Small intestine (tissue), 7 donors: ENCODE results near the gene HOXB13. TPM values are rescaled to one million over a fixed set of nuclear protein-coding genes. Genes with fewer than 3 reads are reported as not detected.
A peak's percentile ranks its signal among the peaks of the same experiment; 100 is the strongest.

Experiments used
- DNase-seq, 2 donors: peaks; one replicate each; pipeline versions ENCODE4 v3.0.0 to v3.0.0-alpha.2; 2013
- FAIRE-seq: peaks from 2 replicates; lab custom pipeline; 2012; peaks lifted over from hg19 to GRCh38; lab: Jason Lieb, UNC
- H3K27ac ChIP-seq, 3 donors: one replicate each; pipeline ENCODE4 v1.5.1; 2013; ENCODE audit warnings: low read length in 2 of 3, mild to moderate bottlenecking in 2 of 3, control low read depth in 1 of 3, inconsistent platforms in 1 of 3, low read depth in 1 of 3, moderate library complexity in 1 of 3
- H3K27me3 ChIP-seq, 3 donors: one replicate each; pipeline ENCODE4 v1.6.1; 2013; ENCODE audit warnings: low read length in 3 of 3, inconsistent platforms in 1 of 3; ENCODE audit not compliant: control insufficient read depth in 3 of 3, insufficient read depth in 3 of 3
- H3K36me3 ChIP-seq, 3 donors: one replicate each; pipeline ENCODE4 v1.6.1; 2013; ENCODE audit warnings: low read length in 3 of 3, inconsistent platforms in 1 of 3, low read depth in 1 of 3, mild to moderate bottlenecking in 1 of 3, moderate library complexity in 1 of 3; ENCODE audit not compliant: control insufficient read depth in 3 of 3, insufficient read depth in 2 of 3
- H3K4me1 ChIP-seq, 3 donors: one replicate each; pipeline ENCODE4 v1.6.1; 2013; ENCODE audit warnings: low read length in 2 of 3, inconsistent platforms in 1 of 3, low read depth in 1 of 3, mild to moderate bottlenecking in 1 of 3, moderate library complexity in 1 of 3; ENCODE audit not compliant: control insufficient read depth in 3 of 3, insufficient read depth in 2 of 3
- H3K4me3 ChIP-seq, 3 donors: one replicate each; pipeline ENCODE4 v1.5.1; 2013; ENCODE audit warnings: low read length in 3 of 3, control low read depth in 1 of 3, inconsistent platforms in 1 of 3, low read depth in 1 of 3, mild to moderate bottlenecking in 1 of 3, moderate library complexity in 1 of 3
- H3K9me3 ChIP-seq, 2 donors: one replicate each; pipeline ENCODE4 v1.6.1; 2013; ENCODE audit warnings: low read depth in 1 of 2, low read length in 1 of 2; ENCODE audit not compliant: control insufficient read depth in 2 of 2, insufficient read depth in 1 of 2
- WGBS, 3 donors: extraction: QIAGEN DNeasy Blood & Tissue Kit; methylation state at CpG; one replicate each; pipeline ENCODE4 v1.1.7; 2013; 5-methylcytosine and 5-hydroxymethylcytosine counted together
- polyA plus RNA-seq, 4 donors: library from polyadenylated mRNA; stranded (reverse) in 3 of 4; unstranded in 1 of 4; fragments of 200-250 nt in 3 of 4; fragments of 120-200 nt in 1 of 4; gene quantifications; one replicate each; pipeline versions ENCODE4 v1.2.1 to v1.2.3, GENCODE V29; 2013
- donor health status: healthy with polysubstance abuse.
- donor health status: control.
- donor health status: control.
- donor health status: Bipolar disorder and iron deficiency.
- donor health status: healthy.

HOXB13 gene
- polyA plus RNA-seq, 4 donors = 0.22 TPM; not detected in 3

- no peaks in the 10 kb centered on the region for H3K36me3 ChIP-seq
- DNase-seq (no peak), FAIRE-seq (no peak)
- 5 to 14% (median 8%) methylated on average over 13 of the region's 13 CpGs for WGBS, 3 donors
- no peak overlapping the region for H3K4me3 ChIP-seq
- no peaks in the 10 kb centered on the region for H3K9me3 ChIP-seq
- peaks cover 0 to 96% (median 64%) of the 10 kb centered on the region in 3 donors for H3K27me3 ChIP-seq
- no peak overlapping the region for H3K27ac ChIP-seq
- H3K4me1 ChIP-seq = no peaks in the 10 kb centered on the region
Measured at GRCh38 chr17:48751733-48752398, 23.3 kb upstream of the HOXB13 start.

GRCh38 chr17:48751172-48751571 is 22.6 kb upstream of the HOXB13 start:
- H3K4me1 ChIP-seq = no peaks in the 10 kb centered on the region
- no peaks in the 10 kb centered on the region for H3K36me3 ChIP-seq
- H3K9me3 ChIP-seq = no peaks in the 10 kb centered on the region
- WGBS, 3 donors = 0 to 3% (median 2%) methylated on average over 3 of the region's 3 CpGs
- no peak overlapping the region for H3K27ac ChIP-seq
- H3K4me3 ChIP-seq = no peak overlapping the region
- peaks cover 0 to 96% (median 67%) of the 10 kb centered on the region in 3 donors for H3K27me3 ChIP-seq
- no peak for FAIRE-seq
- no peak for DNase-seq

- no peak for FAIRE-seq
- WGBS, 3 donors = 8 to 16% (median 15%) methylated on average over 32 of the region's 32 CpGs
Measured at GRCh38 chr17:48749621-48750553, 21.3 kb upstream of the HOXB13 start.

DNA sequence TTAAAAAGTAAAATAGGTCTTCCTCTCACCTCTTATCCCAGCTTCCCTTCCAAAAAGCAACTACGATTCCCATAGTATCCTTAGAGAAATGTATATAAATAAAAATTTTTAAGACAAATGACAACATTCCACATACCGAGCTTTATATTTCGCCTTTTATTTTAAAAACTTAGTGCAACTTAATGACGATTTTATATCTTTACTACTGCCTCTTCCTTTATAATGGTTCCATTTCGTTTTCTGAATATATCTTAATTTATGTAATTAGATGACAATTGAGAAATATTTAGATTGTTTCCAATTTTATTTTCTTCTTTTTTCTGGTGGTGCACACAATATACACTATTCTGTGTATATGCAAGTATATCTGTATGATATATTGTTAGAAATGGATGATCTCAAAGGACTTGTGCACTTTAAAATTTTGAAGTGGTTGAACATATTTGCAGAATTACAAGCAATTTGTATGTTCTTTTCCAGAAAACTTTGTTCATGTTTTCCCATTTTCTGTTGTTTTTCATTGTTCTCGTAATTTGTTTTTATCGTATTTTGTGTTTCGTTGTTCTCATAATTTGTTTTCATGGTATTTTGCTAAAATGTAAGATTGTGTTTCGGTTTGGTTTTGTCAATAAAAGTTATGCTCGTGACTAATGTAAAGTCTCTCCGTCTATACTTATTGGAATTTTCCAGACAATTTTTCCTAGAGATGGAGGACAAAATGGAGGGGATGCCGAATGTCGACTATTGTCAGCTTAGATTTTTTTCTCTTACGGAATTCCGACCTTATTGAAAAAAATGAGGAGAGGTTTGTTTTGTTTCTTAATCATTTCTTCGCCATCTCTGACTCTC is 20.4 kb upstream of the HOXB13 start:
- Histone ChIP-seq H3K27ac (no peak overlapping the region), H3K4me3 (no peak overlapping the region), H3K4me1 (no peaks in the 10 kb centered on the region), H3K9me3 (no peaks in the 10 kb centered on the region), H3K27me3 (peaks cover 0 to 96% (median 70%) of the 10 kb centered on the region in 3 donors), H3K36me3 (no peaks in the 10 kb centered on the region)
- FAIRE-seq = peak; percentile 78
- 24 to 32% (median 25%) methylated on average over 16 of the region's 16 CpGs for WGBS, 3 donors
- DNase-seq = no peak

More at GRCh38 chr17:48749621-48750553, 21.3 kb upstream of the HOXB13 start:
- Histone ChIP-seq H3K4me3 (no peak overlapping the region), H3K9me3 (no peaks in the 10 kb centered on the region), H3K4me1 (no peaks in the 10 kb centered on the region), H3K27ac (no peak overlapping the region), H3K36me3 (no peaks in the 10 kb centered on the region), H3K27me3 (peaks cover 0 to 96% (median 72%) of the 10 kb centered on the region in 3 donors)
- no peak for DNase-seq

DNA sequence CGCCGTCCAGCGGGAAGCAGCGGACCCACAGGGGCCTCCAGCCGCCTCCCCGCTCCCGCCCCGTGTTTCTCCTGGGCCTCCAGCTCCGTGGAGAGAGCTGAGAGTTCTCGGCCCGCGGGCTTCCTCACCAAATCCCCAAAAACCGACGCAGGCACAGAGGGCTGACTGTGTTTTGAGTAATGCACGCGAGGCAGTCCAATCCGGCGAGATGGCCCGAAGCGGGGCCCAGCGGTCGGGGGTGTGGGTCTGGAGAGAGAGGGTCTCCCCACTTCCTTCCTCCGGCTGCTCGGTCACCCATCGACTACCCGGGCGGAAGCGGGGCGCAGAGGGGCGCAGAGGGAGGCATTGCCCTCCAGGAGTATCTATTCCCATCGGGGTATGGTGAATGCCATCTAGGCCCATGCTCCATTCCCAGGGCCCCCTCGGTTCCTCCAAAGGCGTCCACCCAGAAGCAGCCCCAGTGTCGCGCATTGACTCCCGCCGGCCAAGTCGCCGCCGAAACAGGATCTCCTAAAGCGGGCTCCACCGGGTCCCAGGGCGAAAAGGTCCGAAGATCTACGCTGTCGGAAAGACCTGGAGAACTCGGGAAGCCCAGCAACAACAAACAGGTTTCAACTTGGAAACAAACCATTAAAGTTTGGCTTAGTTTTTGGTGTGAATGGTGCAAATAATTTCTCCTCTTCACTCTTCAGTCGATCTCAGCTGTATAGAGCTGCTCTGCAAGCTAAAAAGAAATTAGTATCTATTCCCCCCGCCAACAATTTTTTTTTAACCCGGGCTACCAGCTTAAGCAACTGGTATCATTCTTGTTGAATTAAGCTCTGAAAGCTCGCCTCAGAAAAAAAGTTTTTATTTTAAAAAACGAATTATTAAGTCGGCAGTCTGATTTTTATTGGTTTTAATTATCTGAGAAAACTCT is 19.2 kb upstream of the HOXB13 start:
- DNase-seq (no peak), FAIRE-seq (no peak)
- Histone ChIP-seq H3K9me3 (no peaks in the 10 kb centered on the region), H3K4me3 (no peak overlapping the region), H3K36me3 (no peaks in the 10 kb centered on the region), H3K27ac (no peak overlapping the region), H3K27me3 (peaks cover 0 to 96% (median 63%) of the 10 kb centered on the region in 3 donors), H3K4me1 (no peaks in the 10 kb centered on the region)
- WGBS, 3 donors = 6 to 13% (median 12%) methylated on average over 52 to 53 of the region's 53 CpGs

DNA sequence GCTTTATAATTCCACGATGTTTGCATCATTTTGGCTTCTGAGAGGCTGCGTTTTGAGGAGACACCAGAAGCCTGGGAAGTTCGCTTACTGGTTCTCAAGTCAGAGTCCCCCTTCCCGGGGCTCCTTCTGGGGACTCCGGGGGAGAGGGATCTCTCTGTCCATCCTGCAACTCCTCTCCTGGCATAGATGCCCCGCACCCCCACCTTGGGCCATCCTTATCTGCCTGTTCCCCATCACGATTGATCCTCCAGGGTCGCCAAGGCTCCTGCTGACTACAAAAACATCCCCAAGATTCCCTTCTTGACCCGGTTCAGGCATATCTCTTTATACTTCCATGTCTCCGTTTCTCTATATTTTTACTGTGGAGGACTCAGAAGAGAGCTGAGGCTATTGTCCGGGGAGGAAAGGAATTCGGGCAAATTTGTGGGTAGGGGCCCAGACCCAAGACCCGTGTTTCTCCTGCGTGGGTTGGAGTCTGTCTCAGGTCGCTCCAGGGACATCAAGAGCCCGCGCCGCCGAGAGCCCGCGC is 18.4 kb upstream of the HOXB13 start:
- no peaks in the 10 kb centered on the region for H3K36me3 ChIP-seq
- no peak overlapping the region for H3K27ac ChIP-seq
- H3K27me3 ChIP-seq = peaks cover 0 to 95% (median 62%) of the 10 kb centered on the region in 3 donors
- 5 to 7% (median 5%) methylated on average over 21 of the region's 21 CpGs for WGBS, 3 donors
- no peaks in the 10 kb centered on the region for H3K4me1 ChIP-seq
- H3K4me3 ChIP-seq = no peak overlapping the region
- H3K9me3 ChIP-seq = no peaks in the 10 kb centered on the region
- no peak for FAIRE-seq
- DNase-seq = no peak

DNA sequence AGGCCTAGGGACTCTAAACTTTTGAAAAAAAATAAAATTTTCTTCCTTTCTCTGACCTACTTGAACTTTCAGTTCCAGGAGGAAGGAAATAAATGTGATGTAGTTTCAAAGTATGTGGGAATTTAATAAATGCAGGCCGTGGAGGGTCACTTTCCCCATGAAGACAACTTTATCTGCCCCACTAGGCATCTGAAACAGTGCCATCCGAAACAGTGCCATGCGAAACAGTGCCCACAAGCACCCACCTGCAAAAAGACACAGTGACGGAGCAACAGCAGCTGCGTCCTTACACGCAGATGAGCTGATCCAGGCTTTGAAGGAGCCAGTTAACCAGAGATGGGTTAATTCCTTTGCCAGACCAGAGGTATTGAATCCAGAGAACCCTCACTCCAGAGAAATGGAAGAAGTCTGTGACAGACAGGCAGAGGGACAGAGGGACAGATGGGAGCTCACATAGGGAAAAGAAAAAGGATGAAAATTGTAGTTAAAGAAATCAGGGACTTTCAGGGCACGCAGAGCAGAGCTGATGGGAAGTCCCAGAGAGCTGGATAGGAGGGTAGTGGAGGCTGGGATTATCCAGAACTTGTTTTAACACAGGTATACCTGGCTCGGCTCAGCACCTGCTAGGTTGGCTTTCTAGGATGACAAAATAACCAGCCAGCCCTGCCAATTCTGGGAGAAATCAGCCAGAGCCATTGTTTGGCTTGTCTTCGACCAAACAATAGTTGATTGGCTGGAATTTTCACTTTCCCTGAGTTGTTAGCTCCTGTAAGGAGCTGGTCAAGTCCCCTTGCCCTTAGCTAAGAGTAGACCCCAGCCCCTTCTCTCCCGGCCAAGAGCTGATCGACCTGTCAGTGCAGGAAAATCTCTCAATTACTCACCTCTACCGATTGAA is 17.1 kb upstream of the HOXB13 start:
- Histone ChIP-seq H3K36me3 (no peaks in the 10 kb centered on the region), H3K9me3 (no peaks in the 10 kb centered on the region), H3K27ac (no peak overlapping the region), H3K4me1 (no peaks in the 10 kb centered on the region), H3K27me3 (peaks cover 0 to 95% (median 60%) of the 10 kb centered on the region in 3 donors), H3K4me3 (no peak overlapping the region)
- 10 to 21% (median 12%) methylated on average over 12 of the region's 12 CpGs for WGBS, 3 donors
- no peak for DNase-seq
- no peak for FAIRE-seq
